GM18511 (cell line): Measurements from ENCODE around the gene WDR59.
"Not testable (repeated sequence)": the region's sequence is repeated elsewhere in the genome, so short reads cannot be mapped to it uniquely, and the experiment has no call there.

ENCODE experiments used
- ATAC-seq: cut with Tn5 transposase; IDR thresholded peaks from one replicate; pipeline ENCODE4 v1.9.1; 2021; ENCODE audit warnings: mild to moderate bottlenecking, moderate library complexity; ENCODE audit not compliant: unreplicated experiment

The WDR59 gene

GRCh38 chr16:74865922-74866598, 118.9 kb downstream of the WDR59 start:
- no peak for ATAC-seq

- peak; percentile 57 for ATAC-seq
Observed at GRCh38 chr16:74862743-74863244, 122.1 kb downstream of the WDR59 start.

GRCh38 chr16:74852500-74852875, 132.4 kb downstream of the WDR59 start:
- no peak for ATAC-seq

GRCh38 chr16:74850027-74850426, 134.9 kb downstream of the WDR59 start:
- ATAC-seq, result no peak

- ATAC-seq, result no peak
Observed at GRCh38 chr16:74847202-74847601, 137.7 kb downstream of the WDR59 start.

GRCh38 chr16:74846714-74847113, 138.2 kb downstream of the WDR59 start:
- no peak for ATAC-seq

- no peak for ATAC-seq
Observed at GRCh38 chr16:74844041-74844980, 140.6 kb downstream of the WDR59 start.

- not testable (repeated sequence) for ATAC-seq
Observed at GRCh38 chr16:74843381-74844035, 141.4 kb downstream of the WDR59 start.

GRCh38 chr16:74842413-74842812, 142.5 kb downstream of the WDR59 start:
- ATAC-seq, result no peak

GRCh38 chr16:74841904-74842303, 143.0 kb downstream of the WDR59 start:
- ATAC-seq, result no peak

GRCh38 chr16:74841469-74841868, 143.5 kb downstream of the WDR59 start:
- ATAC-seq, result no peak

GRCh38 chr16:74837056-74837455, 147.9 kb downstream of the WDR59 start:
- ATAC-seq, result no peak

- no peak for ATAC-seq
Observed at GRCh38 chr16:74836111-74836671, 148.7 kb downstream of the WDR59 start.

- ATAC-seq, result no peak
Observed at GRCh38 chr16:74832228-74832627, 152.7 kb downstream of the WDR59 start.

GRCh38 chr16:74831467-74831866, 153.5 kb downstream of the WDR59 start:
- no peak for ATAC-seq

GRCh38 chr16:74830648-74831047, 154.3 kb downstream of the WDR59 start:
- no peak for ATAC-seq

- no peak for ATAC-seq
Observed at GRCh38 chr16:74829637-74830036, 155.3 kb downstream of the WDR59 start.

GRCh38 chr16:74825941-74826340, 159.0 kb downstream of the WDR59 start:
- no peak for ATAC-seq

GRCh38 chr16:74825016-74825415, 159.9 kb downstream of the WDR59 start:
- no peak for ATAC-seq
